ENCODE results near the gene HIBCH.
A peak's percentile ranks its signal among the peaks of the same experiment; 100 is the strongest.
"Not testable (repeated sequence)": the region's sequence is repeated elsewhere in the genome, so short reads cannot be mapped to it uniquely, and the experiment has no call there.

HIBCH gene

GRCh38 chr2:190343089-190343535 is 23.5 kb upstream of the HIBCH start:
- no peak for DNase-seq (ENCODE audit: low spot score)

DNA sequence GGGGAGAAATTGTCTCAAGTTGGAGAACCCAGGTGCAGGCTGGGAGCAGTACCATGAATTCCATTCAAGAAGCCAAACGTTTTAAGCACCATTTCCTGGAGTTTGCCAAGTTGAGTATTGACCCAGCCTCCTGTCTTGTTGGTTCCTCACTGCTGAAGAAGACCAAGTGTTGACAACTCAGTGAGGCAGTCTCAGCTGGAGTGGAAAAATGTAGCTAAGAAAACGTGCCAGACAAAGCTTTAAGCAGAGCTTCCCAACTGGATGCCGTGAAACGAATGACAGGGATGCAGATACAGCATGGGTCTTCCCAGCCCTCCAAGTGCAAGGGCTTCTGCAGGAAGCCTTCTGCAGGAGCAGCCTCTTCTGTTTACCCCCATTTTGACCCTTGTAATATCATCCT is 23.0 kb upstream of the HIBCH start:
- no peak for DNase-seq (ENCODE audit: low spot score)

GRCh38 chr2:190340369-190340768 is 20.7 kb upstream of the HIBCH start:
- no peak for DNase-seq (ENCODE audit: low spot score)

- DNase-seq (ENCODE audit: low spot score): no peak
Observed at GRCh38 chr2:190339394-190339793, 19.8 kb upstream of the HIBCH start.

DNA sequence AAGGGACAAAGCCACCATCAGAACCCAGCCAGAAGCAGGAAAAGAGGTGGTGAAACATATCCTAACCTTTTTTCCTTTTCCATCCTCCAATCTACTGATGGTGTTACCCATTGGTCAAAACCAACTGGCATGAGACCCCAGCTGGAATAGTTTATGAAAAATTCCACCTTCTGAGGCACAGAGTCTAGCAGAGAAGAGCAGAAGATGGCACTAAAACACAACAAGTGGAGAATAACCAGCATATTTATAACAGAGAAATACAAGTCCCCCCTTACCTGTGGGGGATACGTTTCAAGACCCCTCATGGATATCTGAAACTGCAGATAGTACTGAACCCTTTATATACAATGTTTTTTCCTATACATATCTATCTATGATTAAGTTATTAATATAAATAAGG is 18.8 kb upstream of the HIBCH start:
- no peak for DNase-seq (ENCODE audit: low spot score)

DNA sequence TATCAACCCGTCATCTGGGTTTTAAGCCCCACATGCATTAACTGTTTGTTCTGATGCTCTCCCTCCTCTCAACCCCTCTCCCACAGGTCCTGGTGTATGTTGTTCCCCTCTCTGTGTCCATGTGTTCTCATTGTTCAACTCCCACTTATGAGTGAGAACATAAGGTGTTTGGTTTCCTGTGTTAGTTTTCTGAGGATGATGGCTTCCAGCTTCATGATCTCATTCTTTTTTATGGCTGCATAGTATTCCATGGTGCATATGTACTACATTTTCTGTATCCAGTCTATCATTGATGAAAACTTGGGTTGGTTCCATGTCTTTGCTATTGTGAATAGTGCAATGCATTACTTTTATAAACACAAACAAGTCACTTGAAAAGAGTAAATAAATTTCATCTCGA is 16.8 kb upstream of the HIBCH start:
- no peak for DNase-seq (ENCODE audit: low spot score)

DNA sequence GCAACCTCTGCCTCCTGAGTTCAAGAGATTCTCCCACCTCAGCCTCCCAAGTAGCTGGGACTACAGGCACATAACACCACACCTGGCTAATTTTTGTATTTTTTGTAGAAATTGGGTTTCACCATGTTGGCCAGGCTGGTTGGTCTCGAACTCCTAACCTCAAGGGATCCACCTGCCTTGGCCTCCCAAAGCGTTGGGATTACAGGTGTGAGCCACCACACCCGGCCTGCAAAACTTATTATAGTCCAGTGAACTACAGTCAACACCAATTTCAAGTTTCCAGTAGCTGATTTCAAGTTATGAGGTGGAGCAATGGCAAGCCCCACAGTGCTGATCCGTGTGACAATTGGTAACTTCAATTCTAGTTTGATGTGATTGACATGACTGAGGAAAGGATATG is 16.0 kb upstream of the HIBCH start:
- not testable (repeated sequence) for DNase-seq (ENCODE audit: low spot score)

GRCh38 chr2:190335225-190335559 is 15.6 kb upstream of the HIBCH start:
- no peak for DNase-seq (ENCODE audit: low spot score)

GRCh38 chr2:190334479-190335224 is 15.0 kb upstream of the HIBCH start:
- no peak for DNase-seq (ENCODE audit: low spot score)

- DNase-seq (ENCODE audit: low spot score): no peak
Observed at GRCh38 chr2:190333928-190334327, 14.3 kb upstream of the HIBCH start.

DNA sequence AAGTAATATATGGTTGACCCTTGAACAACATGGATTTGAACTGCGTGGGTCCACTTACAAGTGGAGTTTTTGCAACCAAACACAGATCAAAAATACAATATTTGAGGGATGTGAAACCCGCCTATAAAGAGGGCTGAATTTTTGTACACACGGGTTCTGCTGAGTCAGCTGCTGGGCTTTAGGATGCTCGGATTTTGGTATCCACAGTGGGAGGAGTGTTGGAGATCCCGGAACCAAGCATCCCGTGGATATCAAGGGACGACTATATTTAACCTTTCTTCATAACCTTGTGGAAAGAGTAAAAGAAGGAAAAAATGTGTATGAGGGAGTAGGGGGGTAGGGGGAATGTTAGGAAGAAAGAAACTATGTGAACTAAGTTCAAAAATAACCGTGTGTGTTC is 13.8 kb upstream of the HIBCH start:
- DNase-seq (ENCODE audit: low spot score): no peak

DNA sequence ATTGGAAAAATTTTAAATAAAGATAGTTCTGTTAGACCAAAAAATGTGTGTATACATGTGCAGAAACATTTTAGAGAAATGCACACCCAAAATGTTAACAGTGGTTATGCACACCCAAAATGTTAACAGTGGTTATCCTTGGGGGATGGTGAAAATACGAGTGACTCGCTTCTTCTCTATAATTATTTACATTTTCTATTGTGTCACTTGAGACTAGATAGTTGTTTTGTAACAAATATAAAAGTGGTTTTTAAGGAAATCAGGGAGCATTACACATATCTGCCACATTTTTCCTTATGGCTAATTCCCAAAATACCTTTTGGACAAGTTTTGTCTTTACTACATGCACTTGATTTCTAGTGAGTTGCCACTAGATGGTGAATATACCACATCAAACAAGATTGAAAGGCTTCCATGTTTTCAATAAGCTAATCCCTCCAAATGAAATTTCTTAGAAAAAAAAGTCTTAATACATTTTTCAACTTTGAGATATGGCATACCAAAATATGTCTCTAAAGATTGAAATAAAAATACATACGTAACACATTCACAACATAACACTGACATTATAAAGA is 9.0 kb upstream of the HIBCH start:
- DNase-seq (ENCODE audit: low spot score): no peak

DNA sequence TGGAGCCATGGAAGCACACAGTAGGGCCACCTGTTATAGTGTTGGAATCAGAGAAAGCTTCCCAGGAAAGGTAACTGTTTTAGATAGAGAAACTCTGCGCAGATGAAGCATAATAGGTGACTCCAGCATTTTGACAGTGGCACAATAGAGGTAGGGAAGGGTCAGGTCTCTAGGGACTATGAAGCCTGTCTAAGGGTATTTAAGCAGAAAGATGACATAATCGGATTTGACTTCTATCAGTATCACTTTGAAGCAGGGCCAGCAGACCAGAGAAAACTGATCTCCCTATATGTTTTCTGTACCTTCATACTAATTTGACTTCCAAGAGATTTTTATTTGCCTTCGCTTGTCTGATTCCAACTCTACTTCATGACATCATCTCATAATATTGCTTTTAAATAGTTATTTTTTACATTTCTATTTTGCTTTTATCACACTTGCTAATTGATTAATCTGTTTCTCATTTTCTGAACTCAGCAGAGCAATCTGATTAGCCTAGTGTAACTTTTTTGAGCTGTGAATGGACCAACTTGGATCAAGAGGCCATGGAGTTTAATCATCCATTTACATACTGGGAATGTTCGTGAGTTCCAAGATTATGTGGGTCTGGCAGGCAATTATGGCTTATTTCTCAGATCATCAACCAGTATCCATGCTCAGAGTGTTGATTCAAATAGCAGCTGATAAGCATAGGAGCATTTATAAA is 8.4 kb upstream of the HIBCH start:
- peak; percentile 24 for DNase-seq (ENCODE audit: low spot score)

DNA sequence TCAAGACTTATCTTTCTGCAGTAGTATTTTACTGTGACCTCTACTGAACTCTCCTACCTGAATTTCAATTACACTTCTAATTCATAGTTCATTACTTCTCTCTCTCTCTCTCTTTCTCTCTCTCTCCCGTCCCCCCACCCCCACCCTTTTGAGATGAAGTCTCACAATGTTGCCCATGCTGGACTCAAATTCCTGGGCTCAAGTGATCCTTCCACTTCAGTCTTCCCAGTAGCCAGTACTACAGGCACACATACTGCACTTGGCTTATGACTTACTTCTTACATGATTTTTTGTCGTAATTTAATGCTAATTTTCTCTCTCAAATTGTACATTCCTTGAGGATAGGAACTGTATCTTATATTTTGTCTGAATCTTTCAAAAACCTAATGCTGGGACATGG is 6.0 kb upstream of the HIBCH start:
- no peak for DNase-seq (ENCODE audit: low spot score)

DNA sequence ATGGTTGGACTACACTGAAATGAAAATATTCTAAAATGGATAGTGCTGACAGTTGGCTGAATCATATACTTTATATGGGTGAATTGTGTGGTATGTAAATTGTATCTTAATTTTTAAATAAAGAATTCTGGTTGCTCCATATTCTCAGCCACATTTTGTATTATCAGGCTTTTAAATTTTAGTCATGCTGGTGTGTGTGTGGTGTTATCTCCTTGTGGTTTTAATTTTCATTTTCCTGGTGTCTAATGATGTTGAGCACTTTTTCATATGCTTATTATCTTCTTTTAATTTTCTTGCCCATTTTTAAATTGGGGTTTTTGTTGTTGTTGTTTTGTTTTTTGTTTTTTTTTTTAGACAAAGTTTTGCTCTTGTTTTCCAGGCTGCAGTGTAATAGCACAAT is 3.8 kb upstream of the HIBCH start:
- no peak for DNase-seq (ENCODE audit: low spot score)

DNA sequence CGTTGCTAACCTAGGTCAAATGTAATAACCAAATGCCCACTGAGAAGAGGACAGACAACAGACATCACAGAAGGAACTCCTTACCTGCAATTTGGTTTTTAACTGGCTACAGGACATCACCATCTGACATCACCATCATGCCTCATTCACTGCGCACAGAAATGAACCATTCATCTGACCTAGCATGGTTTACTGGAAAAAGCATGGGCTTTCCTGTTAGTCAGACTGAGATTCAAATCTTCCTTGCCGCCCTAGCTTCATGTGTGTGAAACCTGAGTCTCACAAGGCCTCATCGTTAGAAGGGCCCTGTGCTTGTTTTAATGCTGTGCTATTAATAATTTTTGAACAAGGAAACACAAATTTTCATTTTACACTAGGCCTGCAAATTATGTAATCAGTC is 1.1 kb upstream of the HIBCH start:
- DNase-seq (ENCODE audit: low spot score): no peak

- DNase-seq (ENCODE audit: low spot score): peak; percentile 28
Observed at GRCh38 chr2:190318931-190319554, 583 bp downstream of the HIBCH start.

- no peak for DNase-seq (ENCODE audit: low spot score)
Observed at GRCh38 chr2:190318514-190318913, 1.1 kb downstream of the HIBCH start.

DNA sequence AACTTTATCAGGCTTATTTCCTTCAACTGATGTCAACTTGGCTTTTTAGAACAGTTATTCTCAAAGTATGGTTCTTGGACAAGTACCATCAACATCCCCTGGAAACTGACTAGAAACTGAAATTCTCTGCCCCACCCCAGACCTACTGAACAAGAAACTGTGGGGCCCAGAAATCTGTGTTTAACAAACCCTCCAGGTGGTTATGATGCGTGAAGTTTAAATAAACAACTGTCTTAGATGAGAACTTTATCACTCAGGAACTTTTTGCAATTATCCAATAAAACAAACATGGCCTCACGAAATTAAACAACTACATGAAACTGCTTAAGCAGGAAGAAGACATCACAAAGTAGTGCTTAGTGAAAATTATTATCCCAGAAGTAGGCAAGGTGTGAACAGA is 4.4 kb downstream of the HIBCH start:
- no peak for DNase-seq (ENCODE audit: low spot score)

DNA sequence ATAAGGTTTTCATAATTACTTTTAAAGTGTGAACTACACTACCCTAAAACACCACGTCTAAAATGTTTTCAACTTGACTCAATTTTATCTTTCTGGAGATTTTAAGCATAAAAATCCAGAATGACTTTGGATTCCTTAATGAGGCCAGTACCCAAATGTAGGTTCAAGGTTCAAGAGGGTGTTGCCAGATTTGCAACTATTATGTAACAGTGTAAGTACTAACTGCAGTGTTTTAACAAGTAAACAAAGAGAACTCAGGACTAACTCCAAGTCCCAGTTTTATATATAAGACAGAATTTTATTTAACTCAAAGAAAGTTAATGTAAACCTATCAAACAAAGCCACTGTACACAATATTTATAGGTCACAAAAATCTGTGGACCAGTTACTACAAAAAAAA is 5.7 kb downstream of the HIBCH start:
- no peak for DNase-seq (ENCODE audit: low spot score)

DNA sequence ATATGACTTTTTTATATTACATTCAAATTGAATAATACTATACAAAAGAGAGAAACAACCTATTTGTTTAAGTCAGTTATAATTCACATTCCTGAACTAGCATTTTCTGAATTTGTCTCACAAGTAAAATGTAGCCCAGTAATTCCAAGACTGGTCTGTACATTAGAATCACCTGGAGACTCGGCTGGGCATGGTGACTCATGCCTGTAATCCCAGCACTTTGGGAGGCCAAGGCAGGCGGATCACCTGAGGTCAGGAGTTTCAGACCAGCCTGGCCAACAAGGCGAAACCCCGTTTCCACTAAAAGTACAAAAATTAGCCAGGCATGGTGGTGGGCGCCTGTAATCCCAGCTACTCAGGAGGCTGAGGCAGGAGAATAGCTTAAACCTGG is 7.0 kb downstream of the HIBCH start:
- DNase-seq (ENCODE audit: low spot score): not testable (repeated sequence)

DNA sequence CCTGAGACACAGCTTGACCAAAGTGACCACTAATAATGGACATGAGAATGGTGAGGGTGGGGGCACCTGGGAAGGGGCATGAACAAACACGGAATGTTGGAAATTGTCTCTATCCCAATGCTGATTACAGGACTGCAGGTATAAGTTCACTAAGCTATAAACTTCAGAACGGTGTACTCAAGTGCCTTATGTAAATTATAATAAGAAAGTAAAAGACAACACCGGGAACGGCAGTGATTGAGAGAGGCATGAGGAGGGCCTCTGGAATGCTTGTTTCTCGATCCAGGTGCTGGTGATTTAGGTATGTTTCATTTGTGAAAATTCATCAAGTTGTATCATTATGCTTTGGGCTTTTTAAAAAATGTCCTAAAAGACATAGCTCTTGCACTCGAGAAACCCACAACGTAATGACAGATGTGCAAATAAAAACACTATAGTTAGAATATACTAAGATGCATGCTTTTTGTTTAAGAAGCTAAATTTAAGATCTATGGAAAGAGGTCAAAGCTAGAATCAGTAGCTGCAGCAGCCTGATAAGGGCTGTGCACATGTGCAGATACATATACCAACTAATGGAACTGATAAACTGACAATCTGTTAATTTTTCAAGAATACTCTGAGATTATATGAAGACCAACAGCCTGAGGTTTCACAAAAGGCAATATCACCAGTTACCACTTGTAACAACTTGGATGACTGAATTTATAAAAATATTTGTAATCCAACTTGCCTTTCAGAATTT is 7.6 kb downstream of the HIBCH start:
- DNase-seq (ENCODE audit: low spot score): no peak
